NCI-H2107 (cell line): ENCODE results near the gene TBL2.
"Not testable (repeated sequence)": the region's sequence is repeated elsewhere in the genome, so short reads cannot be mapped to it uniquely, and the experiment has no call there.

ENCODE experiments used
- DNase-seq: peaks from one replicate; lab custom pipeline; 2025; lab: John Stamatoyannopoulos, UW

TBL2 gene

GRCh38 chr7:73570521-73570920 is 7.9 kb downstream of the TBL2 start:
- no peak for DNase-seq

- no peak for DNase-seq
Measured at GRCh38 chr7:73569042-73569608, 9.3 kb downstream of the TBL2 start.

GRCh38 chr7:73567846-73568685 is 10.3 kb downstream of the TBL2 start:
- no peak for DNase-seq

- no peak for DNase-seq
Measured at GRCh38 chr7:73567140-73567539, 11.2 kb downstream of the TBL2 start.

GRCh38 chr7:73566431-73566830 is 11.9 kb downstream of the TBL2 start:
- DNase-seq: not testable (repeated sequence)

GRCh38 chr7:73565675-73566340 is 12.6 kb downstream of the TBL2 start:
- DNase-seq: no peak

GRCh38 chr7:73560109-73560835 is 18.1 kb downstream of the TBL2 start:
- no peak for DNase-seq

- DNase-seq: peak; percentile 58
Measured at GRCh38 chr7:73557397-73558257, 20.8 kb downstream of the TBL2 start, which contains the start of gene BCL7B. BCL7B (minus strand) TSS chr7:73557690; CDS start chr7:73557578, 112 bp downstream.

GRCh38 chr7:73557108-73557396 is 21.3 kb downstream of the TBL2 start:
- DNase-seq: peak; percentile 93

GRCh38 chr7:73556208-73557107 is 21.9 kb downstream of the TBL2 start:
- no peak for DNase-seq

- no peak for DNase-seq
Measured at GRCh38 chr7:73555411-73555982, 22.9 kb downstream of the TBL2 start.

GRCh38 chr7:73550093-73550492 is 28.3 kb downstream of the TBL2 start:
- DNase-seq: not testable (repeated sequence)

- no peak for DNase-seq
Measured at GRCh38 chr7:73549176-73549575, 29.2 kb downstream of the TBL2 start.

GRCh38 chr7:73547841-73548240 is 30.5 kb downstream of the TBL2 start:
- no peak for DNase-seq

- no peak for DNase-seq
Measured at GRCh38 chr7:73544678-73545077, 33.7 kb downstream of the TBL2 start.

GRCh38 chr7:73541722-73542121 is 36.7 kb downstream of the TBL2 start:
- DNase-seq: no peak

- DNase-seq: no peak
Measured at GRCh38 chr7:73539709-73540108, 38.7 kb downstream of the TBL2 start.

GRCh38 chr7:73538510-73538909 is 39.9 kb downstream of the TBL2 start:
- not testable (repeated sequence) for DNase-seq

- DNase-seq: no peak
Measured at GRCh38 chr7:73537051-73537450, 41.3 kb downstream of the TBL2 start.

- DNase-seq: no peak
Measured at GRCh38 chr7:73536479-73536878, 41.9 kb downstream of the TBL2 start.
